DOHH2 (cell line): ENCODE data around the gene SRMS.

Experiments
- H3F3A ChIP-seq: fragments of 200-600 bp; sonication (generic), shearing (Covaris generic); 2 replicates; pipeline ENCODE4 v1.6.0; 2016; ENCODE audit warnings: antibody characterized with exemption, mild to moderate bottlenecking; ENCODE audit not compliant: control insufficient read depth, insufficient read depth
- H3K27ac ChIP-seq: fragments of 200-600 bp; sonication (generic); 2 replicates; pipeline ENCODE4 v1.5.1; 2014; ENCODE audit warnings: low read depth, mild to moderate bottlenecking, low read length, moderate library complexity
- H3K27me3 ChIP-seq: fragments of 200-600 bp; sonication (generic); 2 replicates; pipeline ENCODE4 v1.6.1; 2014; ENCODE audit warnings: mild to moderate bottlenecking, low read length, mixed read lengths; ENCODE audit not compliant: control insufficient read depth
- H3K36me3 ChIP-seq: fragments of 200-600 bp; sonication (generic); 2 replicates; pipeline ENCODE4 v1.6.1; 2014; ENCODE audit warnings: mild to moderate bottlenecking, low read length, moderate library complexity, mixed read lengths; ENCODE audit not compliant: control insufficient read depth
- H3K4me1 ChIP-seq: fragments of 200-600 bp; sonication (generic); 2 replicates; pipeline ENCODE4 v1.6.1; 2014; ENCODE audit warnings: mild to moderate bottlenecking, low read length, mixed read lengths; ENCODE audit not compliant: control insufficient read depth
- H3K4me2 ChIP-seq: fragments of 200-600 bp; sonication (generic); 2 replicates; pipeline ENCODE4 v1.6.0; 2014; ENCODE audit warnings: mild to moderate bottlenecking, low read length, moderate library complexity
- H3K4me3 ChIP-seq: fragments of 200-600 bp; sonication (generic); 2 replicates; pipeline ENCODE4 v1.5.1; 2014; ENCODE audit warnings: mild to moderate bottlenecking, low read length, mixed read lengths
- H3K79me2 ChIP-seq: fragments of 200-600 bp; sonication (generic); 2 replicates; pipeline ENCODE4 v1.6.1; 2014; ENCODE audit warnings: mild to moderate bottlenecking, low read length, mixed read lengths; ENCODE audit not compliant: control insufficient read depth
- H3K9me2 ChIP-seq: fragments of 200-600 bp; sonication (generic); replicated peaks from 2 replicates; pipeline ENCODE4 v1.6.1; 2014; ENCODE audit warnings: mild to moderate bottlenecking, low read length, mixed read lengths; ENCODE audit not compliant: control insufficient read depth
- H3K9me3 ChIP-seq: fragments of 200-600 bp; sonication (generic); 2 replicates; pipeline ENCODE4 v1.6.1; 2014; ENCODE audit warnings: antibody characterized with exemption, low read length, mixed read lengths; ENCODE audit not compliant: control insufficient read depth, insufficient read depth
- H4K20me1 ChIP-seq: fragments of 200-600 bp; sonication (generic); 2 replicates; pipeline ENCODE4 v1.6.0; 2014; ENCODE audit warnings: low read depth, mild to moderate bottlenecking, antibody characterized with exemption, low read length, moderate library complexity; ENCODE audit not compliant: control insufficient read depth, insufficient read depth
- CTCF ChIP-seq: fragments of 200-600 bp; sonication (generic); IDR thresholded peaks from one replicate; pipeline ENCODE4 v1.5.1; 2014; ENCODE audit warnings: antibody characterized with exemption, mild to moderate bottlenecking, low read depth, low read length; ENCODE audit not compliant: poor library complexity, severe bottlenecking
- EZH2phosphoT487 ChIP-seq: fragments of 200-600 bp; sonication (generic); IDR thresholded peaks from 2 replicates; pipeline ENCODE4 v1.6.1; 2017; ENCODE audit warnings: borderline replicate concordance, mild to moderate bottlenecking, antibody characterized with exemption, low read length, moderate library complexity, mixed read lengths

The SRMS gene

GRCh38 chr20:63546956-63547724 is 409 bp downstream of the SRMS start:
- no peaks in the 10 kb centered on the region for H3K9me2 ChIP-seq
- TF ChIP-seq CTCF (no peak), EZH2phosphoT487 (no peak)
- peaks cover 14% of the 10 kb centered on the region for H3K4me1 ChIP-seq
- H3K27ac ChIP-seq = no peak overlapping the region
- H3K4me3 ChIP-seq = no peak overlapping the region
- H3K4me2 ChIP-seq = no peak overlapping the region
- H3K9me3 ChIP-seq = no peaks in the 10 kb centered on the region
- H3K27me3 ChIP-seq = peaks cover 60% of the 10 kb centered on the region
- no peaks in the 10 kb centered on the region for H3K36me3 ChIP-seq
- H3K79me2 ChIP-seq = no peaks in the 10 kb centered on the region
- peaks cover 4% of the 10 kb centered on the region; the same call in 1 of the 2 replicates for H4K20me1 ChIP-seq
- H3F3A ChIP-seq = no peaks in the 10 kb centered on the region

- TF ChIP-seq EZH2phosphoT487 (no peak), CTCF (no peak)
- H3K79me2 ChIP-seq = no peaks in the 10 kb centered on the region
- H3K27ac ChIP-seq = no peak overlapping the region
- H3K4me2 ChIP-seq = no peak overlapping the region
- peaks cover 4% of the 10 kb centered on the region; the same call in 1 of the 2 replicates for H4K20me1 ChIP-seq
- no peaks in the 10 kb centered on the region for H3K9me3 ChIP-seq
- H3K4me1 ChIP-seq = peaks cover 11% of the 10 kb centered on the region
- H3F3A ChIP-seq = no peaks in the 10 kb centered on the region
- no peaks in the 10 kb centered on the region for H3K36me3 ChIP-seq
- no peak overlapping the region for H3K4me3 ChIP-seq
- H3K27me3 ChIP-seq = peaks cover 60% of the 10 kb centered on the region
- H3K9me2 ChIP-seq = no peaks in the 10 kb centered on the region
Measured at GRCh38 chr20:63546256-63546955, 1.1 kb downstream of the SRMS start.

- H3K9me2 ChIP-seq = no peaks in the 10 kb centered on the region
- H3K4me3 ChIP-seq = no peak overlapping the region
- H3K79me2 ChIP-seq = no peaks in the 10 kb centered on the region
- H3K27ac ChIP-seq = no peak overlapping the region
- no peak overlapping the region for H3K4me2 ChIP-seq
- H3K4me1 ChIP-seq = peaks cover 11% of the 10 kb centered on the region
- no peaks in the 10 kb centered on the region for H3K9me3 ChIP-seq
- no peaks in the 10 kb centered on the region for H3K36me3 ChIP-seq
- no peaks in the 10 kb centered on the region for H3F3A ChIP-seq
- peaks cover 4% of the 10 kb centered on the region; the same call in 1 of the 2 replicates for H4K20me1 ChIP-seq
- peaks cover 55% of the 10 kb centered on the region for H3K27me3 ChIP-seq
- TF ChIP-seq EZH2phosphoT487 (no peak), CTCF (no peak)
Measured at GRCh38 chr20:63545814-63546213, 1.7 kb downstream of the SRMS start.
